Heart left ventricle (tissue), 16 donors: ENCODE measurements around the gene SAPCD1. TPM values are rescaled to one million over a fixed set of nuclear protein-coding genes. Genes with fewer than 3 reads are reported as not detected.

Experiments
- ATAC-seq, 4 donors: fragments of 200-7000 bp; cut with Tn5 transposase; one replicate each; pipeline ENCODE4 v1.9.1; 2020 to 2022; ENCODE audit warnings: moderate library complexity in 4 of 4, mild to moderate bottlenecking in 3 of 4, moderate number of reproducible peaks in 1 of 4
- DNase-seq, 5 donors: peaks; one replicate each; pipeline ENCODE4 v3.0.0-alpha.2; 2020
- H3K27ac ChIP-seq, 12 donors: fragments of 200-600 bp; sonication (generic) in 4 of 12; one replicate each; pipeline versions ENCODE4 v1.5.0 to v1.8.0; 2016 to 2022; ENCODE audit warnings: mild to moderate bottlenecking in 2 of 12
- H3K27me3 ChIP-seq, 9 donors: fragments of 200-600 bp; sonication (generic) in 2 of 9; one replicate each; pipeline versions ENCODE4 v1.5.1 to v1.8.0; 2016 to 2022; ENCODE audit warnings: mild to moderate bottlenecking in 3 of 9
- H3K36me3 ChIP-seq, 9 donors: fragments of 200-600 bp; sonication (generic) in 2 of 9; one replicate each; pipeline versions ENCODE4 v1.5.0 to v1.8.0; 2018 to 2022; ENCODE audit warnings: mild to moderate bottlenecking in 2 of 9
- H3K4me1 ChIP-seq, 12 donors: fragments of 200-600 bp; sonication (generic) in 4 of 12; one replicate each; pipeline versions ENCODE4 v1.5.0 to v1.8.0; 2016 to 2022; ENCODE audit warnings: mild to moderate bottlenecking in 3 of 12
- H3K4me3 ChIP-seq, 12 donors: fragments of 200-600 bp; sonication (generic) in 4 of 12; one replicate each; pipeline versions ENCODE4 v1.5.0 to v1.8.0; 2017 to 2022; ENCODE audit warnings: mild to moderate bottlenecking in 9 of 12, moderate library complexity in 4 of 12
- H3K9me3 ChIP-seq, 12 donors: fragments of 200-600 bp; sonication (generic) in 4 of 12; one replicate each; pipeline versions ENCODE4 v1.5.0 to v1.8.0; 2016 to 2022; ENCODE audit warnings: mild to moderate bottlenecking in 1 of 12
- CTCF ChIP-seq, 12 donors: fragments of 200-600 bp; sonication (generic) in 4 of 12; IDR thresholded peaks; one replicate each; pipeline versions ENCODE4 v1.5.0 to v1.8.0; 2018 to 2022; ENCODE audit warnings: antibody characterized with exemption in 12 of 12, mild to moderate bottlenecking in 5 of 12
- POLR2A ChIP-seq, 2 donors: fragments of 450-650 bp; IDR thresholded peaks; one replicate each; pipeline ENCODE4 v1.6.1; 2017; ENCODE audit warnings: antibody characterized with exemption in 2 of 2, mild to moderate bottlenecking in 2 of 2, moderate library complexity in 2 of 2
- WGBS, 4 donors: extraction: QIAGEN DNeasy Blood & Tissue Kit in 2 of 4; methylation state at CpG; one replicate each; pipeline versions ENCODE4 v1.1.5 to v1.1.7; 2013 to 2018; 5-methylcytosine and 5-hydroxymethylcytosine counted together
- intact Hi-C, 10 donors: fragments of 100-400 bp; cut with DNase I; formaldehyde crosslinking; loops; one replicate each; pipeline versions ENCODE4 v1.11.1 to v1.14.2; 2022
- polyA plus RNA-seq, 2 donors: library from polyadenylated mRNA; stranded (reverse); fragments of 200-250 nt; gene quantifications; one replicate each; pipeline ENCODE4 v1.2.3, GENCODE V29; 2013
- total RNA-seq, 9 donors: library from RNA; depleted of rRNA in 2 of 9; stranded (reverse); fragments of >200 nt in 2 of 9; fragmentation: NEBNext Ultra II Directional in 3 of 9; extraction: Animal tissue kit (Norgen Biotek cat#: 25700) in 3 of 9; gene quantifications; one replicate each; pipeline versions ENCODE4 v1.1.0 to v1.2.4, GENCODE V29; 2016 to 2023
- donor health status: ischemic (EF 13 %, LVEDD 7.1; RV severe dilation, severe dysfunction).
- donor health status: healthy with polysubstance abuse.
- donor health status: DM: no; HTN: yes; CAD: no.
- donor health status: DM: no; HTN: no; CAD: no.
- donor health status: ischemic (EF 25% LVEDD 6.9; RV normal size, moderate dysfunction).
- donor health status: ischemic (EF 25% LVEDD 5.7; RV mildly dilated, moderate dysfunction).
- donor health status: healthy.
- donor health status: DM: yes; HTN: yes; CAD: no.
- donor health status: ischemic (EF 35%, LVEDD 5.7; RV mildly dilated, moderate dysfunction).
- donor health status: nonischemic (EF 11% LVEDD 7.7; RV severe dilation, severe dysfunction).
- donor health status: DM: yes; HTN: yes; CAD: no.
- donor health status: PGD.
- donor health status: ischemic (EF 29% LVEDD 5.4; RV normal size, mild dysfunction).
- donor health status: nonischemic (EF 23%, LVEDD 6.1; RV moderate dilation, normal function).

The SAPCD1 gene
- total and polyA plus RNA-seq, 11 donors: 0.35 to 1.5 (median 0.73) TPM; not detected in 6

GRCh38 chr6:31813465-31813849 is 51.0 kb downstream of the SAPCD1 start:
- H3K4me1 ChIP-seq: peaks cover 0 to 27% (median 16%) of the 10 kb centered on the region in 12 donors
- H3K4me3 ChIP-seq: peak overlapping the region in 7 of 12 donors; percentile 60 to 76 (median 71)
- no peak for ATAC-seq
- no peaks in the 10 kb centered on the region for H3K9me3 ChIP-seq
- TF ChIP-seq POLR2A (IDR thresholded peaks at IDR 0.05) (no peak), CTCF (IDR thresholded peaks at IDR 0.05) (no peak)
- WGBS, 4 donors: 96 to 97% (median 97%) methylated on average over 7 of the region's 7 CpGs
- no peak for DNase-seq
- no peaks in the 10 kb centered on the region for H3K27me3 ChIP-seq
- peak overlapping the region in 11 of 12 donors; percentile 91 to 100 (median 99) for H3K27ac ChIP-seq
- intact Hi-C loops: loop anchor here in 2 of 10 donors (5.0 kb wide), 2 partner anchors 76 to 81 kb away; partner anchors contain the start of gene CLIC1 (in 1 of the 2)
- H3K36me3 ChIP-seq: peaks cover 0 to 4% (median 0%) of the 10 kb centered on the region in 9 donors

Other genes starting within 250 kb of the SAPCD1 start
Only the 30 nearest of the 42 such genes appear.
- gene LST1, start 176.4 kb upstream of the SAPCD1 start, total RNA-seq: 10 to 100 TPM in 2 of 9 donors, 1 to 10 TPM in 6, not detected in 1; 1.6 to 58.0 (median 3.7) TPM
- 1 to 10 TPM; 2.3 to 5.2 TPM for gene LST1, start 176.4 kb upstream of the SAPCD1 start, polyA plus RNA-seq
- gene NCR3, start 169.7 kb upstream of the SAPCD1 start, total RNA-seq: 1 to 10 TPM in 1 of 9 donors, under 1 TPM in 1, not detected in 7; 1.00 to 2.5 TPM
- gene NCR3, start 169.7 kb upstream of the SAPCD1 start, polyA plus RNA-seq: not detected
- gene AIF1, start 147.4 kb upstream of the SAPCD1 start, total RNA-seq: 100 to 1,000 TPM in 1 of 9 donors, 10 to 100 TPM in 3, 1 to 10 TPM in 5; 5.7 to 120 (median 9.5) TPM
- 10 to 100 TPM in 1 of 2 donors, 1 to 10 TPM in 1; 6.7 to 18.4 TPM for gene AIF1, start 147.4 kb upstream of the SAPCD1 start, polyA plus RNA-seq
- gene PRRC2A, start 141.9 kb upstream of the SAPCD1 start, total RNA-seq: 100 to 1,000 TPM in 4 of 9 donors, 10 to 100 TPM in 5; 75.1 to 119 (median 97.4) TPM
- 100 to 1,000 TPM in 1 of 2 donors, 10 to 100 TPM in 1; 88.1 to 111 TPM for gene PRRC2A, start 141.9 kb upstream of the SAPCD1 start, polyA plus RNA-seq
- gene BAG6, start 110.0 kb upstream of the SAPCD1 start, total RNA-seq: 100 to 1,000 TPM; 265 to 499 (median 284) TPM
- 100 to 1,000 TPM; 307 to 378 TPM for gene BAG6, start 110.0 kb upstream of the SAPCD1 start, polyA plus RNA-seq
- gene APOM, start 106.8 kb upstream of the SAPCD1 start, total RNA-seq: 1 to 10 TPM in 8 of 9 donors, under 1 TPM in 1; 0.54 to 4.3 (median 1.7) TPM
- 1 to 10 TPM; 2.4 to 6.6 TPM for gene APOM, start 106.8 kb upstream of the SAPCD1 start, polyA plus RNA-seq
- gene C6orf47, start 101.9 kb upstream of the SAPCD1 start, total RNA-seq: 10 to 100 TPM; 16.5 to 23.8 (median 20.0) TPM
- gene C6orf47, start 101.9 kb upstream of the SAPCD1 start, polyA plus RNA-seq: 10 to 100 TPM; 19.4 to 30.9 TPM
- gene GPANK1, start 97.7 kb upstream of the SAPCD1 start, total RNA-seq: 10 to 100 TPM; 15.9 to 29.8 (median 19.5) TPM
- 10 to 100 TPM; 19.5 to 24.5 TPM for gene GPANK1, start 97.7 kb upstream of the SAPCD1 start, polyA plus RNA-seq
- gene CSNK2B, start 96.6 kb upstream of the SAPCD1 start, total RNA-seq: 100 to 1,000 TPM; 111 to 323 (median 116) TPM
- gene CSNK2B, start 96.6 kb upstream of the SAPCD1 start, polyA plus RNA-seq: 100 to 1,000 TPM; 124 to 203 TPM
- gene LY6G5B, start 92.7 kb upstream of the SAPCD1 start, total RNA-seq: 10 to 100 TPM in 1 of 9 donors, 1 to 10 TPM in 8; 1.4 to 12.0 (median 4.6) TPM
- 1 to 10 TPM; 2.1 to 5.3 TPM for gene LY6G5B, start 92.7 kb upstream of the SAPCD1 start, polyA plus RNA-seq
- 1 to 10 TPM; 1.3 to 3.1 (median 2.2) TPM for gene LY6G5C, start 81.6 kb upstream of the SAPCD1 start, total RNA-seq
- 1 to 10 TPM; 1.4 to 3.0 TPM for gene LY6G5C, start 81.6 kb upstream of the SAPCD1 start, polyA plus RNA-seq
- 10 to 100 TPM; 24.2 to 54.7 (median 27.4) TPM for gene ABHD16A, start 59.3 kb upstream of the SAPCD1 start, total RNA-seq
- 10 to 100 TPM; 16.5 to 47.8 TPM for gene ABHD16A, start 59.3 kb upstream of the SAPCD1 start, polyA plus RNA-seq
- gene LY6G6F, start 55.8 kb upstream of the SAPCD1 start, total RNA-seq: not detected
- gene LY6G6F, start 55.8 kb upstream of the SAPCD1 start, polyA plus RNA-seq: not detected
- gene LY6G6D, start 47.3 kb upstream of the SAPCD1 start, total RNA-seq: under 1 TPM in 1 of 9 donors, not detected in 8; 0.75 TPM
- not detected for gene LY6G6D, start 47.3 kb upstream of the SAPCD1 start, polyA plus RNA-seq
- gene LY6G6C, start 40.9 kb upstream of the SAPCD1 start, total RNA-seq: under 1 TPM in 1 of 9 donors, not detected in 8; 0.27 TPM
- not detected for gene LY6G6C, start 40.9 kb upstream of the SAPCD1 start, polyA plus RNA-seq
- gene MPIG6B, start 39.3 kb upstream of the SAPCD1 start, total RNA-seq: under 1 TPM in 7 of 9 donors, not detected in 2; 0.19 to 1.00 (median 0.42) TPM
- gene MPIG6B, start 39.3 kb upstream of the SAPCD1 start, polyA plus RNA-seq: under 1 TPM; 0.17 to 0.23 TPM
- gene DDAH2, start 33.4 kb upstream of the SAPCD1 start, total RNA-seq: 10 to 100 TPM; 42.3 to 69.7 (median 53.2) TPM
- gene DDAH2, start 33.4 kb upstream of the SAPCD1 start, polyA plus RNA-seq: 10 to 100 TPM; 62.1 to 80.5 TPM
- gene CLIC1, start 26.1 kb upstream of the SAPCD1 start, total RNA-seq: 100 to 1,000 TPM in 6 of 9 donors, 10 to 100 TPM in 3; 72.5 to 310 (median 124) TPM
- gene CLIC1, start 26.1 kb upstream of the SAPCD1 start, polyA plus RNA-seq: 100 to 1,000 TPM in 1 of 2 donors, 10 to 100 TPM in 1; 68.0 to 392 TPM
- gene MSH5, start 22.7 kb upstream of the SAPCD1 start, total RNA-seq: 1 to 10 TPM in 7 of 9 donors, under 1 TPM in 2; 0.44 to 8.4 (median 1.9) TPM
- gene MSH5, start 22.7 kb upstream of the SAPCD1 start, polyA plus RNA-seq: 1 to 10 TPM; 1.0 to 2.3 TPM
- gene VWA7, start 14.7 kb downstream of the SAPCD1 start, total RNA-seq: 10 to 100 TPM in 7 of 9 donors, 1 to 10 TPM in 2; 8.0 to 25.8 (median 16.1) TPM
- 1 to 10 TPM; 4.0 to 6.2 TPM for gene VWA7, start 14.7 kb downstream of the SAPCD1 start, polyA plus RNA-seq
- 10 to 100 TPM; 18.6 to 61.8 (median 26.1) TPM for gene VARS1, start 33.1 kb downstream of the SAPCD1 start, total RNA-seq
- 10 to 100 TPM; 21.9 to 54.6 TPM for gene VARS1, start 33.1 kb downstream of the SAPCD1 start, polyA plus RNA-seq
- gene LSM2, start 44.3 kb downstream of the SAPCD1 start, total RNA-seq: 10 to 100 TPM; 22.9 to 37.4 (median 25.9) TPM
- 10 to 100 TPM; 27.5 to 64.7 TPM for gene LSM2, start 44.3 kb downstream of the SAPCD1 start, polyA plus RNA-seq
- 1 to 10 TPM; 1.3 to 3.6 (median 1.8) TPM for gene HSPA1L, start 52.6 kb downstream of the SAPCD1 start, total RNA-seq
- 1 to 10 TPM in 1 of 2 donors, under 1 TPM in 1; 0.95 to 1.9 TPM for gene HSPA1L, start 52.6 kb downstream of the SAPCD1 start, polyA plus RNA-seq
- gene HSPA1A, start 52.9 kb downstream of the SAPCD1 start, total RNA-seq: 100 to 1,000 TPM; 169 to 412 (median 197) TPM
- gene HSPA1A, start 52.9 kb downstream of the SAPCD1 start, polyA plus RNA-seq: 100 to 1,000 TPM; 157 to 179 TPM
- 100 to 1,000 TPM; 120 to 306 (median 146) TPM for gene HSPA1B, start 65.1 kb downstream of the SAPCD1 start, total RNA-seq
- 100 to 1,000 TPM in 1 of 2 donors, 10 to 100 TPM in 1; 35.2 to 149 TPM for gene HSPA1B, start 65.1 kb downstream of the SAPCD1 start, polyA plus RNA-seq
- 10 to 100 TPM; 18.7 to 39.5 (median 27.6) TPM for gene NEU1, start 100.2 kb downstream of the SAPCD1 start, total RNA-seq
- 10 to 100 TPM; 19.1 to 63.1 TPM for gene NEU1, start 100.2 kb downstream of the SAPCD1 start, polyA plus RNA-seq
- not detected for gene SLC44A4, start 116.3 kb downstream of the SAPCD1 start, total RNA-seq
- under 1 TPM in 1 of 2 donors, not detected in 1; 0.07 TPM for gene SLC44A4, start 116.3 kb downstream of the SAPCD1 start, polyA plus RNA-seq
- gene EHMT2, start 135.0 kb downstream of the SAPCD1 start, total RNA-seq: 10 to 100 TPM in 8 of 9 donors, 1 to 10 TPM in 1; 9.0 to 22.1 (median 14.8) TPM
- gene EHMT2, start 135.0 kb downstream of the SAPCD1 start, polyA plus RNA-seq: 10 to 100 TPM; 12.9 to 15.2 TPM
- 1 to 10 TPM in 8 of 9 donors, under 1 TPM in 1; 0.99 to 4.3 (median 2.3) TPM for gene ZBTB12, start 139.4 kb downstream of the SAPCD1 start, total RNA-seq
- 1 to 10 TPM; 2.2 to 2.8 TPM for gene ZBTB12, start 139.4 kb downstream of the SAPCD1 start, polyA plus RNA-seq
- 100 to 1,000 TPM in 1 of 9 donors, 10 to 100 TPM in 1, 1 to 10 TPM in 6, under 1 TPM in 1; 0.69 to 103 (median 5.3) TPM for gene C2, start 165.1 kb downstream of the SAPCD1 start, total RNA-seq
- 1 to 10 TPM; 1.0 to 1.3 TPM for gene C2, start 165.1 kb downstream of the SAPCD1 start, polyA plus RNA-seq